ENCODE results near the gene HIVEP3. TPM values are rescaled to one million over a fixed set of nuclear protein-coding genes. Genes with fewer than 3 reads are reported as not detected.

The HIVEP3 gene
- total RNA-seq, 2 donors from 2014 or later = 3.4 to 4.0 TPM

- intact Hi-C loops (cut with DNase I) = no loop called here
- Histone ChIP-seq H3K27ac (no peak overlapping the region), H3K4me3 (no peak overlapping the region)
Measured at GRCh38 chr1:41690331-41690730, 228.4 kb downstream of the HIVEP3 start.

GRCh38 chr1:41689558-41689981 lies 229.2 kb downstream of the HIVEP3 start:
- no peaks in the 10 kb centered on the region for H3K36me3 ChIP-seq (replicated peaks in 1 of 2; ENCODE audit: insufficient read depth in 1 of 2, low read depth in 2 of 2)
- peak in 1 of 4 donors; percentile 40 for DNase-seq
- TF ChIP-seq CTCF (IDR thresholded peaks at IDR 0.05) (no peak), POLR2A (IDR thresholded peaks at IDR 0.05) (no peak)
- H3K4me3 ChIP-seq = no peak overlapping the region
- no peak overlapping the region for H3K27ac ChIP-seq
- no peaks in the 10 kb centered on the region for H3K27me3 ChIP-seq
- no peak for ATAC-seq
- intact Hi-C loops (cut with DNase I) = no loop called here
- H3K4me1 ChIP-seq = no peaks in the 10 kb centered on the region
- H3K9me3 ChIP-seq = no peaks in the 10 kb centered on the region
- 58 to 59% methylated on average over 7 of the region's 7 CpGs for WGBS, 2 donors

More at GRCh38 chr1:41690331-41690730, 228.4 kb downstream of the HIVEP3 start:
- TF ChIP-seq CTCF (IDR thresholded peaks at IDR 0.05) (no peak), POLR2A (IDR thresholded peaks at IDR 0.05) (no peak)
- 87 to 97% methylated on average over 7 to 8 of the region's 8 CpGs for WGBS, 2 donors
- no peaks in the 10 kb centered on the region for H3K36me3 ChIP-seq (replicated peaks in 1 of 2; ENCODE audit: insufficient read depth in 1 of 2, low read depth in 2 of 2)
- DNase-seq (no peak), ATAC-seq (no peak)
- H3K4me1 ChIP-seq = no peaks in the 10 kb centered on the region
- no peaks in the 10 kb centered on the region for H3K9me3 ChIP-seq
- no peaks in the 10 kb centered on the region for H3K27me3 ChIP-seq

GRCh38 chr1:41689139-41689538 lies 229.6 kb downstream of the HIVEP3 start:
- H3K36me3 ChIP-seq (replicated peaks in 1 of 2; ENCODE audit: insufficient read depth in 1 of 2, low read depth in 2 of 2) = no peaks in the 10 kb centered on the region
- H3K27me3 ChIP-seq = no peaks in the 10 kb centered on the region
- ATAC-seq = no peak
- no peak overlapping the region for H3K4me3 ChIP-seq
- intact Hi-C loops (cut with DNase I) = no loop called here
- no peaks in the 10 kb centered on the region for H3K4me1 ChIP-seq
- TF ChIP-seq CTCF (IDR thresholded peaks at IDR 0.05) (no peak), POLR2A (IDR thresholded peaks at IDR 0.05) (no peak)
- H3K27ac ChIP-seq = no peak overlapping the region
- WGBS, 2 donors = 86 to 90% methylated on average over 9 to 10 of the region's 10 CpGs
- no peak for DNase-seq
- H3K9me3 ChIP-seq = no peaks in the 10 kb centered on the region

GRCh38 chr1:41687007-41687406 lies 231.7 kb downstream of the HIVEP3 start:
- Histone ChIP-seq H3K4me1 (no peaks in the 10 kb centered on the region), H3K4me3 (no peak overlapping the region), H3K36me3 (replicated peaks in 1 of 2; ENCODE audit: insufficient read depth in 1 of 2, low read depth in 2 of 2) (no peaks in the 10 kb centered on the region), H3K9me3 (no peaks in the 10 kb centered on the region), H3K27ac (no peak overlapping the region), H3K27me3 (no peaks in the 10 kb centered on the region)
- DNase-seq (no peak), ATAC-seq (no peak)
- WGBS, 2 donors = 88 to 97% methylated on average over 1 of the region's 1 CpG
- TF ChIP-seq CTCF (IDR thresholded peaks at IDR 0.05) (no peak), POLR2A (IDR thresholded peaks at IDR 0.05) (no peak)
- intact Hi-C loops (cut with DNase I) = no loop called here

- H3K36me3 ChIP-seq (replicated peaks in 1 of 2; ENCODE audit: insufficient read depth in 1 of 2, low read depth in 2 of 2) = no peaks in the 10 kb centered on the region
- H3K9me3 ChIP-seq = no peaks in the 10 kb centered on the region
- H3K27me3 ChIP-seq = no peaks in the 10 kb centered on the region
- ATAC-seq = no peak
- 56 to 70% methylated on average over 3 to 4 of the region's 4 CpGs for WGBS, 2 donors
- intact Hi-C loops (cut with DNase I) = no loop called here
- peak in 1 of 4 donors; percentile 31 for DNase-seq
- H3K4me3 ChIP-seq = no peak overlapping the region
- H3K27ac ChIP-seq = no peak overlapping the region
- TF ChIP-seq POLR2A (IDR thresholded peaks at IDR 0.05) = no peak
- TF ChIP-seq CTCF (IDR thresholded peaks at IDR 0.05) = no peak
- H3K4me1 ChIP-seq = no peaks in the 10 kb centered on the region
Measured at GRCh38 chr1:41683681-41684500, 234.8 kb downstream of the HIVEP3 start.

All from body of pancreas (tissue), 4 donors.